ENCODE results near the gene RPRD1B. TPM values are rescaled to one million over a fixed set of nuclear protein-coding genes. Genes with fewer than 3 reads are reported as not detected.

RPRD1B gene
- polyA plus RNA-seq, 2 of the 4 experiments (the other 2 are of a cell fraction): 16.4 to 28.4 TPM

- Histone ChIP-seq H3K9me3 (peaks cover 41% of the 10 kb centered on the region), H3K4me2 (no peak overlapping the region), H3K4me3 (no peak overlapping the region), H3K27ac (no peak overlapping the region), H3K4me1 (peaks cover 11% of the 10 kb centered on the region)
- FAIRE-seq (no peak), ATAC-seq (no peak), DNase-seq (ENCODE audit: low read depth in 1 of 2, low spot score in 1 of 2) (peak in 1 of 2 experiments; percentile 31)
- TF ChIP-seq CBX8 (IDR thresholded peaks at IDR 0.05) (no peak), EHMT2 (IDR thresholded peaks at IDR 0.05; ENCODE audit: low read depth) (no peak), RAD21 (conservative IDR thresholded peaks at IDR 0.05 in 1 of 2, IDR thresholded peaks at IDR 0.05 in 1 of 2) (no peak), MAX (IDR thresholded peaks at IDR 0.05) (no peak), ATOH8 (CRISPR knock-in tag; IDR thresholded peaks at IDR 0.05; ENCODE audit: low read depth) (no peak), NR3C1 (IDR thresholded peaks at IDR 0.05) (no peak), SREBF2 (IDR thresholded peaks at IDR 0.05) (no peak), PBX3 (IDR thresholded peaks at IDR 0.05) (no peak), RFX5 (IDR thresholded peaks at IDR 0.05) (no peak), FOSB (CRISPR knock-in tag; IDR thresholded peaks at IDR 0.05) (no peak), NPAS2 (CRISPR knock-in tag; IDR thresholded peaks at IDR 0.05; ENCODE audit: borderline replicate concordance) (no peak), KDM5A (IDR thresholded peaks at IDR 0.05) (no peak), MAZ (IDR thresholded peaks at IDR 0.05; ENCODE audit: borderline replicate concordance, low read depth, low read length) (no peak), KDM1A (IDR thresholded peaks at IDR 0.05; ENCODE audit: low read depth) (no peak)
- ChIA-PET POLR2A (interaction anchor here (0.7 kb wide), 1 partner anchor 15 kb away, joined by 3 read pairs; the partner anchor contains the start of genes RPRD1B and TTI1), CTCF (interaction anchor here (0.8 kb wide), 2 partner anchors 10 to 12 kb away, joined by 3 read pairs; no protein-coding TSS in a partner anchor)
- 88% methylated on average over 1 of the region's 1 CpG for WGBS (ENCODE audit: missing lambda C conversion rate)
Observed at GRCh38 chr20:38017959-38018358, 15.6 kb upstream of the RPRD1B start.

- TF ChIP-seq HES2 (IDR thresholded peaks at IDR 0.05) (no peak), ELK1 (IDR thresholded peaks at IDR 0.05; ENCODE audit: low read depth, low read length) (no peak), SREBF2 (IDR thresholded peaks at IDR 0.05) (no peak), E2F6 (IDR thresholded peaks at IDR 0.05; ENCODE audit: borderline replicate concordance, low read depth) (no peak), MAZ (IDR thresholded peaks at IDR 0.05; ENCODE audit: borderline replicate concordance, low read depth, low read length) (no peak), CHD4 (IDR thresholded peaks at IDR 0.05; ENCODE audit: borderline replicate concordance) (no peak), EHMT2 (IDR thresholded peaks at IDR 0.05; ENCODE audit: low read depth) (no peak), RNF2 (IDR thresholded peaks at IDR 0.05; ENCODE audit: borderline replicate concordance, low read depth) (no peak), GATA3 (IDR thresholded peaks at IDR 0.05; ENCODE audit: borderline replicate concordance) (no peak), ZFP36 (IDR thresholded peaks at IDR 0.05; ENCODE audit: borderline replicate concordance, partially characterized antibody) (no peak), FOXS1 (CRISPR knock-in tag; IDR thresholded peaks at IDR 0.05) (no peak), JUN (IDR thresholded peaks at IDR 0.05) (no peak), CHD2 (IDR thresholded peaks at IDR 0.05; ENCODE audit: low read length, partially characterized antibody) (no peak), ESRRA (IDR thresholded peaks at IDR 0.05; ENCODE audit: borderline replicate concordance, low read length) (no peak), RAD21 (conservative IDR thresholded peaks at IDR 0.05 in 1 of 2, IDR thresholded peaks at IDR 0.05 in 1 of 2) (no peak)
- ATAC-seq (no peak), DNase-seq (ENCODE audit: low read depth in 1 of 2, low spot score in 1 of 2) (no peak), FAIRE-seq (no peak)
- H3K4me3 ChIP-seq: no peak overlapping the region
- no peak overlapping the region for H3K4me2 ChIP-seq
- H3K4me1 ChIP-seq: peaks cover 16% of the 10 kb centered on the region
- 95% methylated on average over 2 of the region's 2 CpGs for WGBS (ENCODE audit: missing lambda C conversion rate)
- ChIA-PET POLR2A (no interaction called here), CTCF (interaction anchor here (0.6 to 0.8 kb wide), 2 partner anchors 10 to 12 kb away, joined by 3 to 4 read pairs; no protein-coding TSS in a partner anchor)
- peaks cover 41% of the 10 kb centered on the region for H3K9me3 ChIP-seq
- no peak overlapping the region for H3K27ac ChIP-seq
Observed at GRCh38 chr20:38018385-38018784, 15.2 kb upstream of the RPRD1B start.

Measured in A549 (cell line).